IMR-90 (cell line): Measurements from ENCODE around the gene TRHDE. TPM values are rescaled to one million over a fixed set of nuclear protein-coding genes. Genes with fewer than 3 reads are reported as not detected.

ENCODE experiments used
- ATAC-seq: fragments of 200-7000 bp; cut with Tn5 transposase; 2 replicates; pipeline ENCODE4 v1.9.1; 2020; ENCODE audit warnings: low read depth, mild to moderate bottlenecking, moderate library complexity
- BruUV-seq: library from RNA; stranded (reverse); fragments of 400-500 nt; replicated peaks from 2 replicates; lab custom pipeline; 2021; lab: Mats Ljungman, UMichigan
- CTCF ChIA-PET: fragments of 300-600 bp; formaldehyde crosslinking; extraction: SDS; loops from one replicate; lab custom pipeline; 2021; ENCODE audit warnings: antibody characterized with exemption; lab: Yijun Ruan, JAX
- POLR2A ChIA-PET: fragments of 300-600 bp; sonication (Branson Sonifier 250); formaldehyde crosslinking; loops from one replicate; lab custom pipeline; 2022; ENCODE audit warnings: antibody characterized with exemption; ENCODE audit not compliant: unreplicated experiment; lab: Charles Lee
- DNase-seq: peaks from one replicate; pipeline ENCODE4 v3.0.0; 2013
- H2AFZ ChIP-seq: replicated peaks from 2 replicates; pipeline ENCODE3; 2013; ENCODE audit warnings: low read length, mild to moderate bottlenecking; ENCODE audit not compliant: poor library complexity
- H2AK5ac ChIP-seq: 2 replicates; pipeline ENCODE4 v1.6.1; 2013; ENCODE audit warnings: low read depth, low read length, inconsistent platforms
- H2AK9ac ChIP-seq: replicated peaks from 2 replicates; pipeline ENCODE3; 2013; ENCODE audit warnings: mild to moderate bottlenecking, low read depth, low read length, moderate library complexity; ENCODE audit not compliant: poor library complexity
- H2BK120ac ChIP-seq: 2 replicates; pipeline ENCODE4 v1.6.1; 2013; ENCODE audit warnings: low read depth, low read length, inconsistent platforms
- H2BK15ac ChIP-seq: 3 replicates; pipeline ENCODE4 v1.6.1; 2013; ENCODE audit warnings: low read depth, low read length, inconsistent platforms
- H2BK20ac ChIP-seq: 2 replicates; pipeline ENCODE4 v1.6.1; 2013; ENCODE audit warnings: low read depth, mild to moderate bottlenecking, inconsistent platforms, low read length, moderate library complexity
- H2BK5ac ChIP-seq: 2 replicates; pipeline ENCODE4 v1.6.1; 2013; ENCODE audit warnings: mild to moderate bottlenecking, low read depth, low read length, inconsistent platforms; ENCODE audit not compliant: poor library complexity, severe bottlenecking
- H3K14ac ChIP-seq: replicated peaks from 2 replicates; pipeline ENCODE4 v1.6.1; 2013; ENCODE audit warnings: low read depth, low read length, inconsistent platforms
- H3K18ac ChIP-seq: 2 replicates; pipeline ENCODE4 v1.6.1; 2013; ENCODE audit warnings: low read depth, low read length, control low read depth
- H3K23ac ChIP-seq: 2 replicates; pipeline ENCODE4 v1.6.1; 2013; ENCODE audit warnings: low read depth, low read length, inconsistent platforms
- H3K27ac ChIP-seq: 2 replicates; pipeline ENCODE4 v1.5.1; 2013; ENCODE audit warnings: mild to moderate bottlenecking, control low read depth, low read length; ENCODE audit not compliant: insufficient read depth
- H3K27me3 ChIP-seq: 2 replicates; pipeline ENCODE4 v1.6.1; 2013; ENCODE audit warnings: low read length; ENCODE audit not compliant: control insufficient read depth, insufficient read depth
- H3K36me3 ChIP-seq: 2 replicates; pipeline ENCODE4 v1.6.1; 2013; ENCODE audit warnings: low read length, mixed read lengths; ENCODE audit not compliant: control insufficient read depth, insufficient read depth
- H3K4ac ChIP-seq: 2 replicates; pipeline ENCODE4 v1.6.1; 2013; ENCODE audit warnings: low read depth, low read length, inconsistent platforms
- H3K4me1 ChIP-seq: 2 replicates; pipeline ENCODE4 v1.6.1; 2013; ENCODE audit warnings: low read length, mixed read lengths; ENCODE audit not compliant: control insufficient read depth, insufficient read depth
- H3K4me2 ChIP-seq: 2 replicates; pipeline ENCODE4 v1.6.1; 2013; ENCODE audit warnings: low read depth, mild to moderate bottlenecking, control low read depth, low read length, moderate library complexity
- H3K4me3 ChIP-seq: 2 replicates; pipeline ENCODE4 v1.5.1; 2013; ENCODE audit warnings: low read depth, mild to moderate bottlenecking, control low read depth, low read length, moderate library complexity; ENCODE audit not compliant: insufficient read depth
- H3K56ac ChIP-seq: 2 replicates; pipeline ENCODE4 v1.6.1; 2013; ENCODE audit warnings: low read length, inconsistent platforms; ENCODE audit not compliant: insufficient read depth; ENCODE audit errors: extremely low read depth
- H3K79me1 ChIP-seq, 2 experiments: 2 replicates each; pipeline ENCODE4 v1.6.1; 2013; ENCODE audit warnings: low read length in 2 of 2, inconsistent platforms in 1 of 2, low read depth in 1 of 2
- H3K9ac ChIP-seq: 2 replicates; pipeline ENCODE4 v1.6.1; 2013; ENCODE audit warnings: low read depth, low read length, control low read depth
- H3K9me1 ChIP-seq: 2 replicates; pipeline ENCODE4 v1.6.1; 2013; ENCODE audit warnings: low read length, inconsistent platforms; ENCODE audit not compliant: insufficient read depth
- H3K9me3 ChIP-seq: 2 replicates; pipeline ENCODE4 v1.6.1; 2013; ENCODE audit warnings: low read length; ENCODE audit not compliant: control insufficient read depth, insufficient read depth
- H4K20me1 ChIP-seq: 2 replicates; pipeline ENCODE4 v1.6.1; 2013; ENCODE audit warnings: low read length, inconsistent platforms; ENCODE audit not compliant: insufficient read depth
- H4K5ac ChIP-seq: 2 replicates; pipeline ENCODE4 v1.6.1; 2013; ENCODE audit warnings: mild to moderate bottlenecking, low read depth, low read length, control low read depth
- H4K8ac ChIP-seq, 2 experiments: 2 replicates each; pipeline ENCODE4 v1.6.1; 2013; ENCODE audit warnings: low read depth in 2 of 2, low read length in 2 of 2, control low read depth in 1 of 2, inconsistent platforms in 1 of 2
- H4K91ac ChIP-seq: 2 replicates; pipeline ENCODE4 v1.6.1; 2013; ENCODE audit warnings: low read depth, low read length, inconsistent platforms; ENCODE audit not compliant: insufficient read depth
- CEBPB ChIP-seq: IDR thresholded peaks from 2 replicates; pipeline ENCODE4 v1.6.1; 2012; ENCODE audit warnings: low read depth, low read length, improper control_type of control experiment
- CHD1 ChIP-seq: IDR thresholded peaks from 2 replicates; pipeline ENCODE4 v1.6.1; 2012; ENCODE audit warnings: low read depth, low read length, improper control_type of control experiment
- MXI1 ChIP-seq: IDR thresholded peaks from 2 replicates; pipeline ENCODE4 v1.6.1; 2012; ENCODE audit warnings: low read depth, mild to moderate bottlenecking, low read length, moderate library complexity, borderline replicate concordance
- POLR2A ChIP-seq: IDR thresholded peaks from 2 replicates; pipeline ENCODE4 v1.6.1; 2012; ENCODE audit warnings: mild to moderate bottlenecking, low read depth, low read length
- RAD21 ChIP-seq: IDR thresholded peaks from 2 replicates; pipeline ENCODE4 v1.6.1; 2012; ENCODE audit warnings: low read length, improper control_type of control experiment
- RCOR1 ChIP-seq: IDR thresholded peaks from 2 replicates; pipeline ENCODE4 v1.6.1; 2012; ENCODE audit warnings: mild to moderate bottlenecking, low read length, improper control_type of control experiment; ENCODE audit not compliant: insufficient replicate concordance
- RFX5 ChIP-seq: IDR thresholded peaks from 2 replicates; pipeline ENCODE4 v1.8.0; 2012; ENCODE audit warnings: low read depth, mild to moderate bottlenecking, low read length, moderate library complexity
- SMC3 ChIP-seq: fragments of 150-350 bp; IDR thresholded peaks from 2 replicates; pipeline ENCODE4 v1.6.1; 2016; ENCODE audit warnings: low read depth, mild to moderate bottlenecking, antibody characterized with exemption, low read length, moderate library complexity
- dilution Hi-C: fragments of 300-500 bp; cut with HindIII; formaldehyde crosslinking; loops from one replicate; pipeline ENCODE4 v1.14.3; 2018; ENCODE audit warnings: low sequenced_read_pairs; ENCODE audit not compliant: unreplicated experiment
- in situ Hi-C: fragments of 300-500 bp; cut with MboI; formaldehyde crosslinking; loops from 3 replicates; pipeline ENCODE4 v1.14.3; 2019; ENCODE audit warnings: low sequenced_read_pairs, inconsistent platforms, mixed read lengths
- intact Hi-C: fragments of 100-400 bp; cut with micrococcal nuclease; formaldehyde crosslinking; loops from 2 replicates; pipeline ENCODE4 v1.10.0; 2022
- polyA plus RNA-seq, 3 experiments: library from polyadenylated mRNA; depleted of rRNA; stranded (reverse); fragments of >200 nt; gene quantifications; 2 replicates each; pipeline ENCODE4 v1.2.3, GENCODE V29; 2012; ENCODE audit warnings: low replicate concordance in 1 of 3
- total RNA-seq: library from RNA; depleted of rRNA; stranded (reverse); fragments of >200 nt; gene quantifications from 2 replicates; pipeline ENCODE4 v1.2.3, GENCODE V29; 2012

TRHDE gene
- total and polyA plus RNA-seq, 2 of the 4 experiments (the other 2 are of a cell fraction) = 33.7 to 65.1 TPM

GRCh38 chr12:72647139-72647538 is 375.0 kb downstream of the TRHDE start:
- dilution Hi-C loops = no loop called here
- H2BK120ac ChIP-seq = no peak overlapping the region

More at GRCh38 chr12:72647139-72647538, 375.0 kb downstream of the TRHDE start:
- Histone ChIP-seq H3K4me3 (no peak overlapping the region), H2AK9ac (no peak overlapping the region), H3K27ac (no peak overlapping the region), H3K9me1 (no peaks in the 10 kb centered on the region), H4K91ac (no peak overlapping the region), H2BK15ac (no peak overlapping the region), H4K8ac (no peak overlapping the region), H3K36me3 (peaks cover 3% of the 10 kb centered on the region; the same call in 1 of the 2 replicates), H2AFZ (no peak overlapping the region), H4K5ac (no peak overlapping the region), H3K4me2 (no peak overlapping the region), H3K79me1 (no peaks in the 10 kb centered on the region), H3K23ac (no peak overlapping the region), H4K20me1 (no peaks in the 10 kb centered on the region), H2AK5ac (no peak overlapping the region), H3K4ac (no peak overlapping the region), H3K4me1 (no peaks in the 10 kb centered on the region), H2BK5ac (no peak overlapping the region), H3K27me3 (no peaks in the 10 kb centered on the region), H3K14ac (no peak overlapping the region), H3K9me3 (no peaks in the 10 kb centered on the region), H3K56ac (no peak overlapping the region), H2BK20ac (no peak overlapping the region), H3K9ac (no peak overlapping the region), H3K18ac (no peak overlapping the region)
- in situ Hi-C loops = no loop called here
- no TSS peak for BruUV-seq
- POLR2A ChIA-PET = no interaction called here
- CTCF ChIA-PET = no interaction called here
- intact Hi-C loops = no loop called here
- ATAC-seq (no peak), DNase-seq (no peak)
- no peak for TF ChIP-seq SMC3
- no peak for TF ChIP-seq RCOR1
- no peak for TF ChIP-seq RAD21
- TF ChIP-seq CHD1 = no peak
- no peak for TF ChIP-seq MXI1
- TF ChIP-seq CEBPB = no peak
- TF ChIP-seq RFX5 = no peak
- TF ChIP-seq POLR2A = no peak
